Right atrium auricular region (tissue), 2 donors: Measurements from ENCODE around the gene SCG5. TPM values are rescaled to one million over a fixed set of nuclear protein-coding genes. Genes with fewer than 3 reads are reported as not detected.

Source experiments
- DNase-seq: peaks from one replicate; pipeline ENCODE4 v3.0.0-alpha.2; 2019; ENCODE audit warnings: low spot score
- H3K27ac ChIP-seq, 2 donors: fragments of 200-600 bp; sonication (generic); 1 replicate in 1 of 2; 2 replicates in 1 of 2; pipeline ENCODE4 v1.5.1; 2016 to 2019
- H3K27me3 ChIP-seq, 2 donors: fragments of 200-600 bp; sonication (generic); one replicate each; pipeline versions ENCODE4 v1.5.1 to v1.6.0; 2017 to 2019
- H3K36me3 ChIP-seq: fragments of 200-600 bp; sonication (generic); one replicate; pipeline ENCODE4 v1.5.1; 2016
- H3K4me1 ChIP-seq, 2 donors: fragments of 200-600 bp; sonication (generic); one replicate each; pipeline versions ENCODE4 v1.5.1 to v1.6.0; 2017 to 2019
- H3K4me3 ChIP-seq, 2 donors: fragments of 200-600 bp; sonication (generic); 1 replicate in 1 of 2; 2 replicates in 1 of 2; pipeline ENCODE4 v1.5.1; 2017 to 2019; ENCODE audit warnings: mild to moderate bottlenecking in 1 of 2, moderate library complexity in 1 of 2
- H3K9me3 ChIP-seq, 2 donors: fragments of 200-600 bp; sonication (generic); one replicate each; pipeline ENCODE4 v1.5.1; 2019
- total RNA-seq, 2 donors: library from RNA; depleted of rRNA; stranded (reverse); fragments of >200 nt; gene quantifications; one replicate each; pipeline ENCODE4 v1.1.0, GENCODE V29; 2016
- TF ChIP-seq, protein P1 (sequence below), 2 donors: fragments of 200-600 bp; sonication (generic); IDR thresholded peaks; one replicate each; pipeline ENCODE4 v1.5.1; 2019; ENCODE audit warnings: antibody characterized with exemption in 2 of 2

SCG5 gene
- total RNA-seq, 2 donors from 2014 or later = 0.90 TPM; not detected in 1

DNA sequence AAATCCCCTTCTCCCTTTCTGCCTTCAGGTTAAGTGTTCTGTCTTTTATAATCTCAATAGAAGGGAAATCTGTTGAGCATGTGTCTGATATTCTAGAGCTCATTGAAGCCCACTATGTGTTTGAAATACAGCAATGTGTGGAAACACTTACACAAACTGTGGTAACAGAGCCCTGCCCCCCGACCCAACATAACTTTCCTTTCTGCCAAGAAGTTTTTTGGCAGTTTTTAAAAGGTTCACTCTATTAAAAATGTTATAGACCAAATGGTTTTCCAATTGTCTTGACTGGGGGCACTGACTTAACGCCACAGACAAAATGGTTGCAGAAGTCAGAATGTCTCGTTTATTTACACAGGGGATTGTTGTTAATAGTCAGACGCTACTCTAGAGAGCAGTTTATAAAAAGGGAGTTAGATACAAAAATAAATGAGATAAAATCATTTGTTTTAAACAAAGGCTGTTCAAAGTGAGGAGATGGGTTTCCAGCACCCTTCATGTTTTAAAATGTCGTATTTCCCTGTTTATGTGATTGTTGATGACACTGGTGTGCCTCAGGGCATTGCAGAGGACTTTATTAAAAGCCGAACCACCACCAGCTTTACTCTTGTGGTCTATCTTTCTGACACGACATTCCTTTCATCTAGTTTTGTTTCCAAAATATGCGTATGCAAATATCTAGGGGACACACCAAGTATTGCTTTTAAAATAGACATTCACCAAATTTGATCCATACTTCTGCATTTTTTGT is 49.6 kb downstream of the SCG5 start:
- Histone ChIP-seq H3K27me3 (no peaks in the 10 kb centered on the region), H3K27ac (no peak overlapping the region), H3K36me3 (no peaks in the 10 kb centered on the region), H3K4me1 (no peaks in the 10 kb centered on the region), H3K4me3 (no peak overlapping the region), H3K9me3 (no peaks in the 10 kb centered on the region)
- TF ChIP-seq, protein P1, sequence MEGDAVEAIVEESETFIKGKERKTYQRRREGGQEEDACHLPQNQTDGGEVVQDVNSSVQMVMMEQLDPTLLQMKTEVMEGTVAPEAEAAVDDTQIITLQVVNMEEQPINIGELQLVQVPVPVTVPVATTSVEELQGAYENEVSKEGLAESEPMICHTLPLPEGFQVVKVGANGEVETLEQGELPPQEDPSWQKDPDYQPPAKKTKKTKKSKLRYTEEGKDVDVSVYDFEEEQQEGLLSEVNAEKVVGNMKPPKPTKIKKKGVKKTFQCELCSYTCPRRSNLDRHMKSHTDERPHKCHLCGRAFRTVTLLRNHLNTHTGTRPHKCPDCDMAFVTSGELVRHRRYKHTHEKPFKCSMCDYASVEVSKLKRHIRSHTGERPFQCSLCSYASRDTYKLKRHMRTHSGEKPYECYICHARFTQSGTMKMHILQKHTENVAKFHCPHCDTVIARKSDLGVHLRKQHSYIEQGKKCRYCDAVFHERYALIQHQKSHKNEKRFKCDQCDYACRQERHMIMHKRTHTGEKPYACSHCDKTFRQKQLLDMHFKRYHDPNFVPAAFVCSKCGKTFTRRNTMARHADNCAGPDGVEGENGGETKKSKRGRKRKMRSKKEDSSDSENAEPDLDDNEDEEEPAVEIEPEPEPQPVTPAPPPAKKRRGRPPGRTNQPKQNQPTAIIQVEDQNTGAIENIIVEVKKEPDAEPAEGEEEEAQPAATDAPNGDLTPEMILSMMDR (IDR thresholded peaks at IDR 0.05) = no peak
- DNase-seq = no peak

DNA sequence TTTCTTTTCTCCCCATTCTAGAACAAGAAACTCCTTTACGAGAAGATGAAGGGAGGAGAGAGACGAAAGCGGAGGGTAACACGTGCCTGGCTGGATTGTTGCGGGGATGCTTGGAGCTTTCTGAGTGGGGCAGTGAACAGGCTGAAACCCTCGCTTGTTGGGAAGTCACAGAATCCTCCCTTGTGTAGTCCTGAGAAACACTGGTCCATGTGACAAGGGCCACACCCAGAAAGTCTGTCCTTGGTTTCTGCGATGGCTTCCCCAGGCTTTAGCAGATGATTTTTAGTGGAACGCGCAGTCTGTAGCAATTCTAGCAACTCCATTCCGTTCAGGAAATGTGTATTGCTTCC is 50.2 kb downstream of the SCG5 start:
- H3K9me3 ChIP-seq = no peaks in the 10 kb centered on the region
- H3K4me3 ChIP-seq = no peak overlapping the region
- no peak for DNase-seq
- H3K27ac ChIP-seq = no peak overlapping the region
- H3K27me3 ChIP-seq = no peaks in the 10 kb centered on the region
- no peaks in the 10 kb centered on the region for H3K36me3 ChIP-seq
- H3K4me1 ChIP-seq = no peaks in the 10 kb centered on the region
- TF ChIP-seq, protein P1 (IDR thresholded peaks at IDR 0.05) = no peak

DNA sequence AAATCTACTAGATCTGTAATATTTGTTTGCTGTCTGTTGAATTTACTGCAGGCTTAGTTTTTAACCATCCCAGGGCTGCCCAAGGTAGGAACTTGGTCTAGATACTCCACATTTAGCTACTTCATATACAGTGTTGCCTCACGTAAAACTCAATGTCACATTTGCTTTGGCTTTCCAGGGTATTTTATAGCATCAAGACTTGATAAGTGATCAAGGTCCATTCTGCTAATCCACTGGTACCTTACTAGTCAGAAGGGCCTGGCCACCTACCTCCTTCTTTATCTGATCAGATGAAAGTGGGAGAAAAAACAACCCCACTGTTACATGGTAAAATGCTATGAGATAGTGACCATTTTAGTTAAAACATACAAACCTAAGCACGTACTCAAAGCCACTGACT is 50.8 kb downstream of the SCG5 start:
- Histone ChIP-seq H3K36me3 (no peaks in the 10 kb centered on the region), H3K9me3 (no peaks in the 10 kb centered on the region), H3K4me3 (no peak overlapping the region), H3K27ac (no peak overlapping the region), H3K27me3 (no peaks in the 10 kb centered on the region), H3K4me1 (no peaks in the 10 kb centered on the region)
- no peak for DNase-seq
- TF ChIP-seq, protein P1 (IDR thresholded peaks at IDR 0.05) = no peak

GRCh38 chr15:32694222-32694983 is 52.9 kb downstream of the SCG5 start:
- TF ChIP-seq, protein P1 (IDR thresholded peaks at IDR 0.05) = no peak
- Histone ChIP-seq H3K27me3 (no peaks in the 10 kb centered on the region), H3K4me3 (no peak overlapping the region), H3K36me3 (no peaks in the 10 kb centered on the region), H3K4me1 (no peaks in the 10 kb centered on the region), H3K27ac (no peak overlapping the region), H3K9me3 (no peaks in the 10 kb centered on the region)
- no peak for DNase-seq

DNA sequence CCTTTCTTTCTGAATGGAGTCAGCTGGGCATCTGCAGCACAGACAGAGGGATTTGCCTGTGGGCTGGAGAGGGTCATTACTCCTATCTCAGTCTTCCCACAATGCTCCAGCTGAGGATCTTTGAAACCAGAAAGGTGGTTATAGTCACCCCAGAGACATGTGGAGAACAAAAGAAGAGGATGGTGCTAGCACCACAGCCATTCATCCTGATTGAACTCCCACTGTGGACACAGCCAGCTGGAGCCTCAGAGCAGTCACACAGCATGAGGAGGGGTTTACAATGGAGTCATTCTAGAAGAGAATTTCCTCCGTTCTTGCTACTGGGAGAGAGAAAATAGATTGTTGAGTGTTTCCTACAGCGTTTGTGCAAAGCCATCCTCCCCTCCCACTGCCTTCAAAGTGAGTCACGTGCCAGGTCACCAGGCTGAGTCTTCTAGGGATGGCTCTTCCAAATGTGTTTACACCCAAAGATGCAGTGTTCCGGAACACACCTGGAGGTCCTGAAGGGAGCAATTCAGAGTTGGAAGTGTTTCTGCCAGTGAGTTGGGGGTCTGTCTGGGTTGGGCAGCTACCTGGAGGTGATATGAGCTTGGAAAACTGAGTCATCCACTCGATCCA is 57.4 kb downstream of the SCG5 start:
- Histone ChIP-seq H3K9me3 (no peaks in the 10 kb centered on the region), H3K4me3 (no peak overlapping the region)

More for the DNA sequence above, 57.4 kb downstream of the SCG5 start:
- no peaks in the 10 kb centered on the region for H3K27me3 ChIP-seq
- no peak for DNase-seq
- H3K36me3 ChIP-seq = no peaks in the 10 kb centered on the region
- no peak overlapping the region for H3K27ac ChIP-seq
- TF ChIP-seq, protein P1 (IDR thresholded peaks at IDR 0.05) = no peak
- no peaks in the 10 kb centered on the region for H3K4me1 ChIP-seq
